IgD-negative memory B cell (primary cell): ENCODE results near the gene TMEM43. TPM values are rescaled to one million over a fixed set of nuclear protein-coding genes. Genes with fewer than 3 reads are reported as not detected.

Experiments
- H3K27ac Mint-ChIP-seq, 3 donors: one replicate each; pipeline ENCODE4 v1.8.0; 2020 to 2022; ENCODE audit warnings: mild to moderate bottlenecking in 3 of 3, mixed read lengths in 3 of 3, moderate library complexity in 1 of 3
- H3K27me3 Mint-ChIP-seq: one replicate; pipeline ENCODE4 v1.8.0; 2021; ENCODE audit warnings: mixed read lengths
- H3K36me3 Mint-ChIP-seq: one replicate; pipeline ENCODE4 v1.8.0; 2020; ENCODE audit warnings: mild to moderate bottlenecking, mixed read lengths
- H3K4me1 Mint-ChIP-seq, 3 donors: one replicate each; pipeline ENCODE4 v1.8.0; 2020 to 2022; ENCODE audit warnings: mixed read lengths in 3 of 3, mild to moderate bottlenecking in 1 of 3
- H3K4me3 Mint-ChIP-seq, 4 donors: one replicate each; pipeline ENCODE4 v1.8.0; 2020 to 2022; ENCODE audit warnings: mild to moderate bottlenecking in 4 of 4, mixed read lengths in 4 of 4, moderate library complexity in 3 of 4
- H3K9me3 Mint-ChIP-seq, 3 donors: one replicate each; pipeline ENCODE4 v1.8.0; 2020 to 2021; ENCODE audit warnings: mixed read lengths in 3 of 3, mild to moderate bottlenecking in 1 of 3
- polyA plus RNA-seq: library from polyadenylated mRNA; unstranded; fragments of 300-500 nt; fragmentation: Illumina TruSeq; gene quantifications from one replicate; pipeline ENCODE4 v1.2.3, GENCODE V29; 2021

The TMEM43 gene
- polyA plus RNA-seq, 1 donor from 2014 or later: 40.0 TPM

- H3K4me1 Mint-ChIP-seq: peaks cover 39 to 50% (median 49%) of the 10 kb centered on the region in 3 donors
- no peaks in the 10 kb centered on the region for H3K36me3 Mint-ChIP-seq
- H3K27me3 Mint-ChIP-seq: no peaks in the 10 kb centered on the region
- H3K27ac Mint-ChIP-seq: peak overlapping the region; percentile 88 to 100 (median 99)
- peak overlapping the region in 3 of 4 donors; percentile 85 to 99 (median 98) for H3K4me3 Mint-ChIP-seq
- H3K9me3 Mint-ChIP-seq: no peaks in the 10 kb centered on the region
These were observed 54.9 kb downstream of the TMEM43 start for GRCh38 chr3:14179795-14180194.

GRCh38 chr3:14181253-14181652, 56.4 kb downstream of the TMEM43 start:
- Mint-ChIP-seq H3K9me3 (no peaks in the 10 kb centered on the region), H3K27me3 (no peaks in the 10 kb centered on the region), H3K4me3 (peak overlapping the region in 1 of 4 donors; percentile 48), H3K27ac (peak overlapping the region in 1 of 3 donors; percentile 49), H3K4me1 (peaks cover 25 to 37% (median 36%) of the 10 kb centered on the region in 3 donors), H3K36me3 (peaks cover 4% of the 10 kb centered on the region)

- H3K27ac Mint-ChIP-seq: no peak overlapping the region
- H3K9me3 Mint-ChIP-seq: no peaks in the 10 kb centered on the region
- H3K4me1 Mint-ChIP-seq: peaks cover 21 to 25% (median 25%) of the 10 kb centered on the region in 3 donors
- H3K36me3 Mint-ChIP-seq: peaks cover 8% of the 10 kb centered on the region
- H3K27me3 Mint-ChIP-seq: no peaks in the 10 kb centered on the region
- H3K4me3 Mint-ChIP-seq: no peak overlapping the region
These were observed 58.2 kb downstream of the TMEM43 start for GRCh38 chr3:14183015-14183577.

GRCh38 chr3:14186854-14187458, 62.1 kb downstream of the TMEM43 start:
- H3K27me3 Mint-ChIP-seq: no peaks in the 10 kb centered on the region
- H3K4me3 Mint-ChIP-seq: no peak overlapping the region
- peaks cover 29 to 42% (median 38%) of the 10 kb centered on the region in 3 donors for H3K4me1 Mint-ChIP-seq
- peaks cover 18% of the 10 kb centered on the region for H3K36me3 Mint-ChIP-seq
- H3K9me3 Mint-ChIP-seq: no peaks in the 10 kb centered on the region
- H3K27ac Mint-ChIP-seq: no peak overlapping the region

- peaks cover 29 to 54% (median 37%) of the 10 kb centered on the region in 3 donors for H3K4me1 Mint-ChIP-seq
- peaks cover 18% of the 10 kb centered on the region for H3K36me3 Mint-ChIP-seq
- H3K27me3 Mint-ChIP-seq: no peaks in the 10 kb centered on the region
- no peaks in the 10 kb centered on the region for H3K9me3 Mint-ChIP-seq
- H3K4me3 Mint-ChIP-seq: no peak overlapping the region
- no peak overlapping the region for H3K27ac Mint-ChIP-seq
These were observed 63.3 kb downstream of the TMEM43 start for GRCh38 chr3:14188041-14188754.

Other genes with a start within 250 kb of the TMEM43 start
- 0.23 TPM for gene WNT7A, start 245.0 kb upstream of the TMEM43 start, polyA plus RNA-seq
- gene CHCHD4, start 182 bp upstream of the TMEM43 start, polyA plus RNA-seq: 18.7 TPM
- gene XPC, start 53.5 kb downstream of the TMEM43 start, polyA plus RNA-seq: 40.6 TPM
- gene LSM3, start 53.8 kb downstream of the TMEM43 start, polyA plus RNA-seq: 25.3 TPM